ENCODE results near the gene DCDC2C.

DNA sequence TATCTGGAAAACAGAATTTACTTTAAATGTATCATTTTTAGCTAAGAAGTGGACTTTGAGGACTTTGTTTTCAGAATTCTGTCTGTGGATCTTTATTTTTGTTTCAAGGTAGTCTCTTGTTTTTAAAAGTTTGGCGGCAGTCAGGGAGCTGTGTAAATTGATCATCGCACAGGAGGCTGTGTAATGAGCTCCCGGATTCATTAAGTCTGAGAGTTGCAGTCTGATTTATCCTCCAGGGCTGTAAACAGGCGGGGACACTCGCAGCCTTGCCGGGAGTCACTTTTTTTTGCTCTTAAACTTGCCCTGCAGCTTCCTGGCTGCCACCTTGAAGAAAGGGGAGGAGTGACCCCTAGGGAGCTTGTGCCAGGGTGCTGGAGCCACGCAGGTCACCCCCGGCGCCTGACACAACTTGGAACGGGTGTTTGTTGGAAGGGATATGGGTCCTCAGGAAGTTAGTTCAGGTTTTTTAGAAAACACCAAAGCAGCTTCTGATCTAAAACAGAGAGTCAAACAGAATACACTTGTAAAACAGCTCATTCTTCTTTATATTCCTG is 76.2 kb downstream of the DCDC2C start:
- TF ChIP-seq, protein P1, sequence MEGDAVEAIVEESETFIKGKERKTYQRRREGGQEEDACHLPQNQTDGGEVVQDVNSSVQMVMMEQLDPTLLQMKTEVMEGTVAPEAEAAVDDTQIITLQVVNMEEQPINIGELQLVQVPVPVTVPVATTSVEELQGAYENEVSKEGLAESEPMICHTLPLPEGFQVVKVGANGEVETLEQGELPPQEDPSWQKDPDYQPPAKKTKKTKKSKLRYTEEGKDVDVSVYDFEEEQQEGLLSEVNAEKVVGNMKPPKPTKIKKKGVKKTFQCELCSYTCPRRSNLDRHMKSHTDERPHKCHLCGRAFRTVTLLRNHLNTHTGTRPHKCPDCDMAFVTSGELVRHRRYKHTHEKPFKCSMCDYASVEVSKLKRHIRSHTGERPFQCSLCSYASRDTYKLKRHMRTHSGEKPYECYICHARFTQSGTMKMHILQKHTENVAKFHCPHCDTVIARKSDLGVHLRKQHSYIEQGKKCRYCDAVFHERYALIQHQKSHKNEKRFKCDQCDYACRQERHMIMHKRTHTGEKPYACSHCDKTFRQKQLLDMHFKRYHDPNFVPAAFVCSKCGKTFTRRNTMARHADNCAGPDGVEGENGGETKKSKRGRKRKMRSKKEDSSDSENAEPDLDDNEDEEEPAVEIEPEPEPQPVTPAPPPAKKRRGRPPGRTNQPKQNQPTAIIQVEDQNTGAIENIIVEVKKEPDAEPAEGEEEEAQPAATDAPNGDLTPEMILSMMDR (conservative IDR thresholded peaks at IDR 0.05; ENCODE audit: low read depth, low read length), result no peak
- TF ChIP-seq EZH2 (IDR thresholded peaks at IDR 0.05; ENCODE audit: low read length, unreplicated experiment) (no peak), EZH2phosphoT487 (IDR thresholded peaks at IDR 0.05; ENCODE audit: borderline replicate concordance, low read length) (no peak)
